Tibial nerve (tissue), 4 donors: Measurements from ENCODE around the gene IL21R. TPM values are rescaled to one million over a fixed set of nuclear protein-coding genes. Genes with fewer than 3 reads are reported as not detected.

Experiments used
- DNase-seq, 2 donors: peaks; one replicate each; pipeline ENCODE4 v3.0.0-alpha.2; 2019; ENCODE audit warnings: low spot score in 2 of 2
- H3K27ac ChIP-seq, 4 donors: fragments of 200-600 bp; sonication (generic) in 3 of 4; one replicate each; pipeline ENCODE4 v1.5.1; 2017 to 2019; ENCODE audit warnings: mild to moderate bottlenecking in 1 of 4
- H3K27me3 ChIP-seq, 2 donors: fragments of 200-600 bp; sonication (generic) in 1 of 2; one replicate each; pipeline versions ENCODE4 v1.5.1 to v1.6.0; 2017 to 2019
- H3K36me3 ChIP-seq, 3 donors: fragments of 200-600 bp; sonication (generic); one replicate each; pipeline ENCODE4 v1.5.1; 2018 to 2019
- H3K4me1 ChIP-seq, 4 donors: fragments of 200-600 bp; sonication (generic) in 3 of 4; one replicate each; pipeline ENCODE4 v1.5.1; 2017 to 2019
- H3K4me3 ChIP-seq, 4 donors: fragments of 200-600 bp; sonication (generic) in 3 of 4; one replicate each; pipeline ENCODE4 v1.5.1; 2017 to 2019; ENCODE audit warnings: mild to moderate bottlenecking in 1 of 4, moderate library complexity in 1 of 4
- H3K9me3 ChIP-seq, 4 donors: fragments of 200-600 bp; sonication (generic) in 3 of 4; one replicate each; pipeline ENCODE4 v1.5.1; 2017 to 2019
- EP300 ChIP-seq, 2 donors: sonication (generic); formaldehyde crosslinking; IDR thresholded peaks; one replicate each; pipeline ENCODE4 v1.6.1; 2017; ENCODE audit warnings: antibody characterized with exemption in 2 of 2, mild to moderate bottlenecking in 1 of 2
- POLR2A ChIP-seq, 2 donors: fragments of 450-650 bp; IDR thresholded peaks; one replicate each; pipeline ENCODE4 v1.6.1; 2017; ENCODE audit warnings: antibody characterized with exemption in 2 of 2, mild to moderate bottlenecking in 2 of 2, moderate library complexity in 2 of 2
- WGBS, 2 donors: methylation state at CpG; one replicate each; pipeline ENCODE4 v1.1.5; 2018; 5-methylcytosine and 5-hydroxymethylcytosine counted together
- total RNA-seq, 4 donors: library from RNA; depleted of rRNA; stranded (reverse); fragments of >200 nt; gene quantifications; one replicate each; pipeline ENCODE4 v1.1.0, GENCODE V29; 2016
- TF ChIP-seq, protein P1 (sequence below), 5 experiments: fragments of 200-600 bp in 3 of 5; fragments of 450-650 bp in 2 of 5; sonication (generic) in 3 of 5; IDR thresholded peaks; one replicate each; pipeline ENCODE4 v1.5.1; 2016 to 2019; ENCODE audit warnings: antibody characterized with exemption in 5 of 5, mild to moderate bottlenecking in 3 of 5, moderate library complexity in 2 of 5

The IL21R gene
- total RNA-seq, 4 donors from 2014 or later, result 0.21 to 1.2 TPM; not detected in 2

DNA sequence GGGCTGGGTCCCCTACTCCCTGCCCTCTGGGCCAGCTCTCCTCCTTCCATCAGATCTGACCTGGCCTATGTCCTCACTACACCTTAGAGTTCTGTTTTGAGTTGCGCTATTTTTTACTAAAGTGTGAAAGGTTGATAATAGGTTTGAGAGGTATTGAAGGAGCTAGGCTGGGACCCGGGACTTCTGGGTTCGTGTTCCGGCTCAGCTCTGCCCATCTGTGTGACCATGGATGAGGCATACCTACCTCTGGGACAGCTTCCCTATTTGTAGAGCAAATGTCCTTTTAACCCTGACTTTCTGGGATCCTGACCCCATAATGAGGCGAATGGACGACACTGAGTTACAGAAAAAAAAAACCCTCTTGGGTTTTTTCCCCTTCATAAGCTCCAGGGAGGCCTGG lies 36.0 kb downstream of the IL21R start:
- peaks cover 0 to 4% (median 0%) of the 10 kb centered on the region in 4 donors for H3K9me3 ChIP-seq
- no peak overlapping the region for H3K27ac ChIP-seq
- H3K27me3 ChIP-seq, result no peaks in the 10 kb centered on the region
- TF ChIP-seq EP300 (IDR thresholded peaks at IDR 0.05) (no peak), POLR2A (IDR thresholded peaks at IDR 0.05) (no peak)
- TF ChIP-seq, protein P1, sequence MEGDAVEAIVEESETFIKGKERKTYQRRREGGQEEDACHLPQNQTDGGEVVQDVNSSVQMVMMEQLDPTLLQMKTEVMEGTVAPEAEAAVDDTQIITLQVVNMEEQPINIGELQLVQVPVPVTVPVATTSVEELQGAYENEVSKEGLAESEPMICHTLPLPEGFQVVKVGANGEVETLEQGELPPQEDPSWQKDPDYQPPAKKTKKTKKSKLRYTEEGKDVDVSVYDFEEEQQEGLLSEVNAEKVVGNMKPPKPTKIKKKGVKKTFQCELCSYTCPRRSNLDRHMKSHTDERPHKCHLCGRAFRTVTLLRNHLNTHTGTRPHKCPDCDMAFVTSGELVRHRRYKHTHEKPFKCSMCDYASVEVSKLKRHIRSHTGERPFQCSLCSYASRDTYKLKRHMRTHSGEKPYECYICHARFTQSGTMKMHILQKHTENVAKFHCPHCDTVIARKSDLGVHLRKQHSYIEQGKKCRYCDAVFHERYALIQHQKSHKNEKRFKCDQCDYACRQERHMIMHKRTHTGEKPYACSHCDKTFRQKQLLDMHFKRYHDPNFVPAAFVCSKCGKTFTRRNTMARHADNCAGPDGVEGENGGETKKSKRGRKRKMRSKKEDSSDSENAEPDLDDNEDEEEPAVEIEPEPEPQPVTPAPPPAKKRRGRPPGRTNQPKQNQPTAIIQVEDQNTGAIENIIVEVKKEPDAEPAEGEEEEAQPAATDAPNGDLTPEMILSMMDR (IDR thresholded peaks at IDR 0.05), result no peak
- WGBS, 2 donors, result 92 to 94% methylated on average over 6 of the region's 6 CpGs
- no peaks in the 10 kb centered on the region for H3K4me1 ChIP-seq
- DNase-seq, result no peak
- H3K4me3 ChIP-seq, result no peak overlapping the region
- no peaks in the 10 kb centered on the region for H3K36me3 ChIP-seq

- WGBS, 2 donors, result 62% methylated on average over 18 of the region's 18 CpGs
- Histone ChIP-seq H3K27me3 (no peaks in the 10 kb centered on the region), H3K4me3 (no peak overlapping the region), H3K27ac (no peak overlapping the region), H3K9me3 (peaks cover 0 to 17% (median 0%) of the 10 kb centered on the region in 4 donors), H3K4me1 (no peaks in the 10 kb centered on the region), H3K36me3 (peaks cover 0 to 3% (median 0%) of the 10 kb centered on the region in 3 donors)
- no peak for DNase-seq
- TF ChIP-seq EP300 (IDR thresholded peaks at IDR 0.05) (no peak), POLR2A (IDR thresholded peaks at IDR 0.05) (no peak)
- TF ChIP-seq, protein P1 (IDR thresholded peaks at IDR 0.05), result no peak
Measured at GRCh38 chr16:27439271-27440018, 37.5 kb downstream of the IL21R start.

DNA sequence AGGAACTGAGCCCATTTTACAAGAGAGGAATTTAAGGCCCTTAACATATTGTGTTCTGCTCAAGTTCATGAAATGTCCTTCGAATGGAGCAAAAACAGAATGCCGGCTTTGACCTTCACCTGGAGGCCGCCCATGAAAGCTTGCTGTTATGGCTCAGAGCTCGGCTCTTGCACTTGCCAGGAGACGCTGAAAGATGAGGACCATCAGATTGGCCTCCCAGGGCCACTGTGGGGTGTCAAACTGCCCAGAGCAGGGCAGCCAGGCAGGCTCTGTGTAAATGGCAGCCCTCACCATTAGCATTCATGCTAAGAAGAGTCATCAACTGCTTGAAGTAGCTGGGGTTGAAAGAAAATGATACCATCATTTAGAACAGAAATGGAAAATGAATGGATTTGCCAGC lies 39.3 kb downstream of the IL21R start:
- WGBS, 2 donors, result 75 to 79% methylated on average over 5 of the region's 5 CpGs
- Histone ChIP-seq H3K27ac (no peak overlapping the region), H3K9me3 (peaks cover 0 to 33% (median 0%) of the 10 kb centered on the region in 4 donors), H3K4me1 (no peaks in the 10 kb centered on the region), H3K36me3 (peaks cover 0 to 13% (median 0%) of the 10 kb centered on the region in 3 donors), H3K27me3 (no peaks in the 10 kb centered on the region), H3K4me3 (no peak overlapping the region)
- TF ChIP-seq POLR2A (IDR thresholded peaks at IDR 0.05) (no peak), EP300 (IDR thresholded peaks at IDR 0.05) (no peak)
- TF ChIP-seq, protein P1 (IDR thresholded peaks at IDR 0.05), result no peak
- no peak for DNase-seq

- Histone ChIP-seq H3K27ac (no peak overlapping the region), H3K4me1 (no peaks in the 10 kb centered on the region), H3K27me3 (no peaks in the 10 kb centered on the region), H3K4me3 (no peak overlapping the region), H3K9me3 (peaks cover 0 to 35% (median 0%) of the 10 kb centered on the region in 4 donors), H3K36me3 (peaks cover 0 to 13% (median 0%) of the 10 kb centered on the region in 3 donors)
- TF ChIP-seq POLR2A (IDR thresholded peaks at IDR 0.05), result no peak
- TF ChIP-seq, protein P1 (IDR thresholded peaks at IDR 0.05), result no peak
- no peak for TF ChIP-seq EP300 (IDR thresholded peaks at IDR 0.05)
- 88 to 93% methylated on average over 8 of the region's 8 CpGs for WGBS, 2 donors
- DNase-seq, result no peak
Measured at GRCh38 chr16:27441998-27442397, 40.0 kb downstream of the IL21R start.

- Histone ChIP-seq H3K4me3 (no peak overlapping the region), H3K9me3 (peaks cover 0 to 41% (median 0%) of the 10 kb centered on the region in 4 donors), H3K36me3 (peaks cover 0 to 13% (median 0%) of the 10 kb centered on the region in 3 donors), H3K27ac (no peak overlapping the region), H3K27me3 (peaks cover 0 to 17% of the 10 kb centered on the region in 2 donors), H3K4me1 (no peaks in the 10 kb centered on the region)
- DNase-seq, result no peak
- WGBS, 2 donors, result 56 to 66% methylated on average over 2 of the region's 2 CpGs
- TF ChIP-seq, protein P1 (IDR thresholded peaks at IDR 0.05), result no peak
- TF ChIP-seq EP300 (IDR thresholded peaks at IDR 0.05), result no peak
Measured at GRCh38 chr16:27444015-27444414, 42.0 kb downstream of the IL21R start.
